ENCODE data around the gene WWOX. TPM values are rescaled to one million over a fixed set of nuclear protein-coding genes. Genes with fewer than 3 reads are reported as not detected.

WWOX gene
- total and polyA plus RNA-seq, 2 donors (not counting 3 experiments of a cell fraction or from before 2014, with no cell fraction given): 6.2 to 12.5 TPM

DNA sequence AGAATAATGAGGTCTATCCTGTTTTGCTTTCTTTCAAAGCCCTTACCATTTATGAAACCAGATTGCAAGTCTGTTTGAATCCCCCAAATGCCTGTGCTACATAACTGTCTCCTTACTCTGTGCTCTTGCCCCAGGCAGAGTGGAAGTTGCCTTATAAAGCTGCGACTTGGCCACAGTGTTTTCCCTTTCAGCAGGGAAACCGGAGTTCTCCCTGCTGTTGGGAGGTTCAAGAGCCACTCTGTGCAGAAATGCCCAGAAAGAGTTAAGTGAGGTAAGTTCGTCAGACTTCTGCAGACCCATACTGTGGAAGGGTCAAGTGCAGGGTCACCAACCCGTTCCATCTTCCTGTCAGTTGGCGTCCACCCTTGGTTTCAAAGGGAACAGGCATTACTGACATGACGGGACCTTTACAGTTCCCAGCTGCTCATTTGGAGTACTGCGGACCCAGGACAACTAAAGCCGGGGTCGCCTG lies 508.9 kb downstream of the WWOX start:
- no TSS peak for BruUV-seq (replicated peaks)
- Histone ChIP-seq H3K9me3 (replicated peaks; ENCODE audit: control insufficient read depth, insufficient read depth, low read length) (no peaks in the 10 kb centered on the region), H3K79me2 (ENCODE audit: control insufficient read depth, insufficient read depth, low read length) (no peaks in the 10 kb centered on the region), H4K20me1 (replicated peaks; ENCODE audit: control insufficient read depth, extremely low read depth, insufficient read depth, low read length) (no peaks in the 10 kb centered on the region), H3K27me3 (ENCODE audit: control insufficient read depth in 2 of 2, insufficient read depth in 2 of 2, low read length in 2 of 2) (no peaks in the 10 kb centered on the region), H3K27ac (ENCODE audit: insufficient read depth, low read depth, low read length) (no peak overlapping the region), H2AFZ (ENCODE audit: low read depth, low read length) (no peak overlapping the region), H3K4me2 (ENCODE audit: insufficient read depth, low read length) (no peak overlapping the region), H3K4me3 (replicated peaks in 1 of 3; ENCODE audit: insufficient read depth in 1 of 3, low read depth in 1 of 3, low read length in 3 of 3) (no peak overlapping the region), H3K36me3 (ENCODE audit: control insufficient read depth in 2 of 2, extremely low read depth in 1 of 2, insufficient read depth in 2 of 2, low read length in 2 of 2) (no peaks in the 10 kb centered on the region), H3K9me1 (replicated peaks; ENCODE audit: control insufficient read depth, extremely low read depth, insufficient read depth, low read length) (no peaks in the 10 kb centered on the region), H3K9ac (replicated peaks; ENCODE audit: extremely low read depth, insufficient read depth, low read length) (no peak overlapping the region), H3K4me1 (ENCODE audit: control insufficient read depth, extremely low read depth, insufficient read depth, low read length) (no peaks in the 10 kb centered on the region)
- TF ChIP-seq EZH2 (IDR thresholded peaks at IDR 0.05; ENCODE audit: borderline replicate concordance, low read depth, low read length, severe bottlenecking) (no peak), FOS (IDR thresholded peaks at IDR 0.05; ENCODE audit: borderline replicate concordance, insufficient read depth, low read length) (no peak), JUN (IDR thresholded peaks at IDR 0.05; ENCODE audit: borderline replicate concordance, insufficient read depth, insufficient read length, low read depth) (no peak), POLR2A (IDR thresholded peaks at IDR 0.05; ENCODE audit: low read depth, low read length) (no peak), GATA2 (IDR thresholded peaks at IDR 0.05; ENCODE audit: insufficient read depth, insufficient read length, low read depth, low read length) (no peak), POLR2AphosphoS5 (IDR thresholded peaks at IDR 0.05; ENCODE audit: insufficient read depth, low read depth, low read length) (no peak), MYC (IDR thresholded peaks at IDR 0.05; ENCODE audit: low read depth, low read length) (no peak)
- TF ChIP-seq, protein P1, sequence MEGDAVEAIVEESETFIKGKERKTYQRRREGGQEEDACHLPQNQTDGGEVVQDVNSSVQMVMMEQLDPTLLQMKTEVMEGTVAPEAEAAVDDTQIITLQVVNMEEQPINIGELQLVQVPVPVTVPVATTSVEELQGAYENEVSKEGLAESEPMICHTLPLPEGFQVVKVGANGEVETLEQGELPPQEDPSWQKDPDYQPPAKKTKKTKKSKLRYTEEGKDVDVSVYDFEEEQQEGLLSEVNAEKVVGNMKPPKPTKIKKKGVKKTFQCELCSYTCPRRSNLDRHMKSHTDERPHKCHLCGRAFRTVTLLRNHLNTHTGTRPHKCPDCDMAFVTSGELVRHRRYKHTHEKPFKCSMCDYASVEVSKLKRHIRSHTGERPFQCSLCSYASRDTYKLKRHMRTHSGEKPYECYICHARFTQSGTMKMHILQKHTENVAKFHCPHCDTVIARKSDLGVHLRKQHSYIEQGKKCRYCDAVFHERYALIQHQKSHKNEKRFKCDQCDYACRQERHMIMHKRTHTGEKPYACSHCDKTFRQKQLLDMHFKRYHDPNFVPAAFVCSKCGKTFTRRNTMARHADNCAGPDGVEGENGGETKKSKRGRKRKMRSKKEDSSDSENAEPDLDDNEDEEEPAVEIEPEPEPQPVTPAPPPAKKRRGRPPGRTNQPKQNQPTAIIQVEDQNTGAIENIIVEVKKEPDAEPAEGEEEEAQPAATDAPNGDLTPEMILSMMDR (IDR thresholded peaks at IDR 0.05; ENCODE audit: extremely low read depth in 1 of 2, insufficient read depth in 1 of 2, low read depth in 1 of 2, low read length in 2 of 2): no peak
- TF ChIP-seq, protein P2, sequence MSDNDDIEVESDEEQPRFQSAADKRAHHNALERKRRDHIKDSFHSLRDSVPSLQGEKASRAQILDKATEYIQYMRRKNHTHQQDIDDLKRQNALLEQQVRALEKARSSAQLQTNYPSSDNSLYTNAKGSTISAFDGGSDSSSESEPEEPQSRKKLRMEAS (IDR thresholded peaks at IDR 0.05; ENCODE audit: insufficient read depth, insufficient read length): no peak
- ChIA-PET POLR2A (no interaction called here), CTCF (no interaction called here)
- intact Hi-C loops (cut with micrococcal nuclease): no loop called here
- dilution Hi-C loops (cut with MboI; ENCODE audit: extremely low pct_ligation_motif_present, low sequenced_read_pairs): no loop called here
- FAIRE-seq (no peak), DNase-seq (ENCODE audit: low read depth, low spot score) (no peak)
